Upper lobe of right lung (tissue), 1 donor: ENCODE data around the gene PARD3B. TPM values are rescaled to one million over a fixed set of nuclear protein-coding genes. Genes with fewer than 3 reads are reported as not detected.

Experiments used
- ATAC-seq: fragments of 200-7000 bp; cut with Tn5 transposase; one replicate; pipeline ENCODE4 v1.9.1; 2020; ENCODE audit warnings: mild to moderate bottlenecking, moderate library complexity
- DNase-seq: peaks from one replicate; pipeline ENCODE4 v3.0.0-alpha.2; 2020
- H3K27ac ChIP-seq: fragments of 200-600 bp; one replicate; pipeline ENCODE4 v1.8.0; 2022
- H3K27me3 ChIP-seq: fragments of 200-600 bp; one replicate; pipeline ENCODE4 v1.8.0; 2022; ENCODE audit warnings: mild to moderate bottlenecking
- H3K36me3 ChIP-seq: fragments of 200-600 bp; one replicate; pipeline ENCODE4 v1.8.0; 2022
- H3K4me1 ChIP-seq: fragments of 200-600 bp; one replicate; pipeline ENCODE4 v1.8.0; 2022
- H3K4me3 ChIP-seq: fragments of 200-600 bp; one replicate; pipeline ENCODE4 v1.8.0; 2022; ENCODE audit warnings: mild to moderate bottlenecking
- H3K9me3 ChIP-seq: fragments of 200-600 bp; one replicate; pipeline ENCODE4 v1.8.0; 2022
- CTCF ChIP-seq: fragments of 200-600 bp; IDR thresholded peaks from one replicate; pipeline ENCODE4 v1.8.0; 2022; ENCODE audit warnings: antibody characterized with exemption
- intact Hi-C: fragments of 100-400 bp; cut with DNase I; formaldehyde crosslinking; loops from one replicate; pipeline ENCODE4 v1.11.0; 2022
- total RNA-seq: library from RNA; stranded (reverse); fragmentation: NEBNext Ultra II Directional; extraction: Animal tissue kit (Norgen Biotek cat#: 25700); gene quantifications from one replicate; pipeline ENCODE4 v1.2.1, GENCODE V29; 2021
- donor health status: DM: no; HTN: yes; CAD: no; lungs with severe emphysema.

The PARD3B gene
- total RNA-seq, 1 donor from 2014 or later = 32.5 TPM

- no peak overlapping the region for H3K27ac ChIP-seq
- H3K27me3 ChIP-seq = no peaks in the 10 kb centered on the region
- no peaks in the 10 kb centered on the region for H3K36me3 ChIP-seq
- TF ChIP-seq CTCF = no peak
- intact Hi-C loops = no loop called here
- no peak overlapping the region for H3K4me3 ChIP-seq
- no peak for ATAC-seq
- H3K9me3 ChIP-seq = no peaks in the 10 kb centered on the region
- no peak for DNase-seq
- no peaks in the 10 kb centered on the region for H3K4me1 ChIP-seq
Measured at GRCh38 chr2:205352094-205352493, 806.8 kb downstream of the PARD3B start.

GRCh38 chr2:205352593-205352992 is 807.3 kb downstream of the PARD3B start:
- no peak overlapping the region for H3K27ac ChIP-seq
- DNase-seq (no peak), ATAC-seq (no peak)
- intact Hi-C loops = no loop called here
- no peaks in the 10 kb centered on the region for H3K27me3 ChIP-seq
- no peaks in the 10 kb centered on the region for H3K9me3 ChIP-seq
- no peak overlapping the region for H3K4me3 ChIP-seq
- no peaks in the 10 kb centered on the region for H3K36me3 ChIP-seq
- no peak for TF ChIP-seq CTCF
- H3K4me1 ChIP-seq = no peaks in the 10 kb centered on the region

GRCh38 chr2:205357732-205358131 is 812.5 kb downstream of the PARD3B start:
- intact Hi-C loops = no loop called here
- Histone ChIP-seq H3K27me3 (no peaks in the 10 kb centered on the region), H3K4me1 (no peaks in the 10 kb centered on the region), H3K9me3 (no peaks in the 10 kb centered on the region), H3K36me3 (no peaks in the 10 kb centered on the region), H3K4me3 (no peak overlapping the region), H3K27ac (no peak overlapping the region)
- ATAC-seq (no peak), DNase-seq (no peak)
- TF ChIP-seq CTCF = no peak

- no peaks in the 10 kb centered on the region for H3K27me3 ChIP-seq
- H3K27ac ChIP-seq = no peak overlapping the region
- no peak for DNase-seq
- H3K9me3 ChIP-seq = no peaks in the 10 kb centered on the region
- intact Hi-C loops = no loop called here
- no peaks in the 10 kb centered on the region for H3K4me1 ChIP-seq
- no peak for TF ChIP-seq CTCF
- no peak for ATAC-seq
- H3K4me3 ChIP-seq = no peak overlapping the region
- H3K36me3 ChIP-seq = no peaks in the 10 kb centered on the region
Measured at GRCh38 chr2:205358351-205358815, 813.1 kb downstream of the PARD3B start.

GRCh38 chr2:205361272-205361671 is 816.0 kb downstream of the PARD3B start:
- Histone ChIP-seq H3K27me3 (no peaks in the 10 kb centered on the region), H3K4me1 (no peaks in the 10 kb centered on the region), H3K4me3 (no peak overlapping the region), H3K9me3 (no peaks in the 10 kb centered on the region), H3K27ac (no peak overlapping the region), H3K36me3 (no peaks in the 10 kb centered on the region)
- ATAC-seq (no peak), DNase-seq (no peak)
- TF ChIP-seq CTCF = no peak
- intact Hi-C loops = no loop called here

- intact Hi-C loops = no loop called here
- Histone ChIP-seq H3K4me1 (no peaks in the 10 kb centered on the region), H3K27ac (no peak overlapping the region), H3K27me3 (no peaks in the 10 kb centered on the region), H3K4me3 (no peak overlapping the region), H3K9me3 (no peaks in the 10 kb centered on the region), H3K36me3 (no peaks in the 10 kb centered on the region)
- DNase-seq = no peak
- no peak for TF ChIP-seq CTCF
- no peak for ATAC-seq
Measured at GRCh38 chr2:205361970-205362369, 816.7 kb downstream of the PARD3B start.
